GM12891 (cell line): Measurements from ENCODE around the gene SLC23A3.

Experiments used
- DNase-seq: peaks from one replicate; pipeline ENCODE4 v3.0.0; 2011; ENCODE audit warnings: low spot score; ENCODE audit not compliant: insufficient read length
- FAIRE-seq: peaks from 2 replicates; lab custom pipeline; 2011; peaks lifted over from hg19 to GRCh38; lab: Jason Lieb, UNC
- PAX5 ChIP-seq: IDR thresholded peaks from 2 replicates; pipeline ENCODE4 v1.6.1; 2011; ENCODE audit warnings: low read length, moderate library complexity, mild to moderate bottlenecking; ENCODE audit not compliant: insufficient read depth, severe bottlenecking
- POLR2A ChIP-seq: IDR thresholded peaks from 2 replicates; pipeline ENCODE4 v1.6.1; 2011; ENCODE audit warnings: low read depth, low read length, control low read depth
- POLR2AphosphoS5 ChIP-seq: IDR thresholded peaks from 2 replicates; pipeline ENCODE4 v1.6.1; 2011; ENCODE audit warnings: low read depth, low read length, control low read depth
- POU2F2 ChIP-seq: IDR thresholded peaks from 2 replicates; pipeline ENCODE4 v1.6.1; 2011; ENCODE audit warnings: low read depth, mild to moderate bottlenecking, control low read depth, low read length, moderate library complexity
- SPI1 ChIP-seq: IDR thresholded peaks from 2 replicates; pipeline ENCODE4 v1.6.1; 2011; ENCODE audit warnings: low read depth, low read length, control low read depth
- TAF1 ChIP-seq: IDR thresholded peaks from 2 replicates; pipeline ENCODE4 v1.6.1; 2011; ENCODE audit warnings: low read depth, low read length, control low read depth

The SLC23A3 gene

GRCh38 chr2:219149667-219150066 is 20.2 kb downstream of the SLC23A3 start:
- FAIRE-seq: no peak
- TF ChIP-seq POLR2AphosphoS5 (no peak), POU2F2 (no peak), PAX5 (no peak), TAF1 (no peak), POLR2A (no peak), SPI1 (no peak)
- DNase-seq: no peak

- TF ChIP-seq TAF1: no peak
- no peak for TF ChIP-seq SPI1
- no peak for TF ChIP-seq POLR2AphosphoS5
- TF ChIP-seq PAX5: no peak
- no peak for TF ChIP-seq POU2F2
- TF ChIP-seq POLR2A: no peak
- FAIRE-seq (no peak), DNase-seq (no peak)
Measured at GRCh38 chr2:219142329-219142728, 27.5 kb downstream of the SLC23A3 start.

- FAIRE-seq: no peak
- TF ChIP-seq PAX5: no peak
- TF ChIP-seq POLR2AphosphoS5: no peak
- TF ChIP-seq TAF1: no peak
- no peak for TF ChIP-seq POLR2A
- no peak for TF ChIP-seq POU2F2
- no peak for TF ChIP-seq SPI1
- DNase-seq: no peak
Measured at GRCh38 chr2:219140722-219141121, 29.1 kb downstream of the SLC23A3 start.

- DNase-seq (no peak), FAIRE-seq (no peak)
- TF ChIP-seq POLR2A (no peak), TAF1 (no peak), PAX5 (no peak), SPI1 (no peak), POLR2AphosphoS5 (no peak), POU2F2 (no peak)
Measured at GRCh38 chr2:219133976-219134375, 35.9 kb downstream of the SLC23A3 start.

- FAIRE-seq: no peak
- DNase-seq: no peak
- TF ChIP-seq TAF1 (no peak), PAX5 (no peak), POLR2AphosphoS5 (no peak), POLR2A (no peak), POU2F2 (no peak)
Measured at GRCh38 chr2:219131744-219132143, 38.1 kb downstream of the SLC23A3 start.

GRCh38 chr2:219131327-219131726 is 38.5 kb downstream of the SLC23A3 start:
- FAIRE-seq (no peak), DNase-seq (no peak)
- no peak for TF ChIP-seq POLR2A
- TF ChIP-seq POU2F2: no peak
- TF ChIP-seq TAF1: no peak
- TF ChIP-seq PAX5: no peak
- TF ChIP-seq SPI1: no peak
- no peak for TF ChIP-seq POLR2AphosphoS5

- TF ChIP-seq POLR2AphosphoS5: no peak
Measured at GRCh38 chr2:219129589-219129988, 40.2 kb downstream of the SLC23A3 start.

GRCh38 chr2:219128396-219128795 is 41.4 kb downstream of the SLC23A3 start:
- no peak for DNase-seq
- no peak for FAIRE-seq
- no peak for TF ChIP-seq SPI1
- TF ChIP-seq POLR2AphosphoS5: no peak
- TF ChIP-seq POU2F2: no peak
- no peak for TF ChIP-seq PAX5
- no peak for TF ChIP-seq TAF1
- TF ChIP-seq POLR2A: no peak

More at GRCh38 chr2:219129589-219129988, 40.2 kb downstream of the SLC23A3 start:
- DNase-seq (no peak), FAIRE-seq (no peak)

GRCh38 chr2:219127037-219127635 is 42.7 kb downstream of the SLC23A3 start:
- FAIRE-seq: no peak
- TF ChIP-seq TAF1 (no peak), POLR2A (no peak), POU2F2 (no peak), PAX5 (no peak), POLR2AphosphoS5 (no peak), SPI1 (no peak)

GRCh38 chr2:219126555-219126954 is 43.3 kb downstream of the SLC23A3 start:
- FAIRE-seq (no peak), DNase-seq (no peak)
- TF ChIP-seq TAF1 (no peak), POU2F2 (no peak), PAX5 (no peak), SPI1 (no peak), POLR2AphosphoS5 (no peak), POLR2A (no peak)

More at GRCh38 chr2:219127037-219127635, 42.7 kb downstream of the SLC23A3 start:
- DNase-seq: no peak

- no peak for TF ChIP-seq PAX5
- no peak for TF ChIP-seq POLR2A
- TF ChIP-seq POLR2AphosphoS5: no peak
- TF ChIP-seq TAF1: no peak
- no peak for TF ChIP-seq SPI1
- TF ChIP-seq POU2F2: no peak
- FAIRE-seq (no peak), DNase-seq (no peak)
Measured at GRCh38 chr2:219125886-219126270, 44.0 kb downstream of the SLC23A3 start.
